ENCODE results near the gene CYP19A1.
"Not testable (repeated sequence)": the region's sequence is repeated elsewhere in the genome, so short reads cannot be mapped to it uniquely, and the experiment has no call there.

The CYP19A1 gene

GRCh38 chr15:51288143-51289065 is 50.0 kb downstream of the CYP19A1 start:
- DNase-seq: no peak

GRCh38 chr15:51286816-51287215 is 51.6 kb downstream of the CYP19A1 start:
- no peak for DNase-seq

- no peak for DNase-seq
These were observed 53.0 kb downstream of the CYP19A1 start for GRCh38 chr15:51285399-51285798.

GRCh38 chr15:51284871-51285270 is 53.5 kb downstream of the CYP19A1 start:
- no peak for DNase-seq

GRCh38 chr15:51283026-51283425 is 55.4 kb downstream of the CYP19A1 start:
- no peak for DNase-seq

- DNase-seq: not testable (repeated sequence)
These were observed 56.2 kb downstream of the CYP19A1 start for GRCh38 chr15:51282241-51282640.

- DNase-seq: no peak
These were observed 56.9 kb downstream of the CYP19A1 start for GRCh38 chr15:51281368-51281967.

GRCh38 chr15:51280838-51281237 is 57.6 kb downstream of the CYP19A1 start:
- no peak for DNase-seq

- DNase-seq: no peak
These were observed 59.0 kb downstream of the CYP19A1 start for GRCh38 chr15:51279391-51279790.

- no peak for DNase-seq
These were observed 61.3 kb downstream of the CYP19A1 start for GRCh38 chr15:51277101-51277500.

- DNase-seq: no peak
These were observed 63.4 kb downstream of the CYP19A1 start for GRCh38 chr15:51274956-51275355.

GRCh38 chr15:51270706-51271105 is 67.7 kb downstream of the CYP19A1 start:
- no peak for DNase-seq

GRCh38 chr15:51269496-51269895 is 68.9 kb downstream of the CYP19A1 start:
- DNase-seq: no peak

- DNase-seq: no peak
These were observed 70.7 kb downstream of the CYP19A1 start for GRCh38 chr15:51267703-51268083.

- DNase-seq: no peak
These were observed 71.2 kb downstream of the CYP19A1 start for GRCh38 chr15:51267051-51267702.

- no peak for DNase-seq
These were observed 71.7 kb downstream of the CYP19A1 start for GRCh38 chr15:51266656-51267050.

GRCh38 chr15:51265037-51265555 is 73.3 kb downstream of the CYP19A1 start:
- DNase-seq: no peak

- no peak for DNase-seq
These were observed 74.7 kb downstream of the CYP19A1 start for GRCh38 chr15:51263726-51264125.

GRCh38 chr15:51263116-51263515 is 75.3 kb downstream of the CYP19A1 start:
- no peak for DNase-seq

GRCh38 chr15:51262463-51262862 is 75.9 kb downstream of the CYP19A1 start:
- DNase-seq: no peak

GRCh38 chr15:51261113-51261512 is 77.3 kb downstream of the CYP19A1 start:
- DNase-seq: not testable (repeated sequence)

GRCh38 chr15:51260202-51260601 is 78.2 kb downstream of the CYP19A1 start:
- DNase-seq: no peak

GRCh38 chr15:51255533-51255932 is 82.9 kb downstream of the CYP19A1 start:
- no peak for DNase-seq

GRCh38 chr15:51253366-51253765 is 85.0 kb downstream of the CYP19A1 start:
- DNase-seq: no peak

Data from DMS79 (cell line).